GM12892 (cell line): ENCODE measurements around the gene PKIG.

ENCODE experiments used
- POLR2A ChIP-seq: IDR thresholded peaks from 2 replicates; pipeline ENCODE4 v1.6.1; 2011; ENCODE audit warnings: low read depth, low read length, control low read depth
- POLR2AphosphoS5 ChIP-seq: IDR thresholded peaks from 2 replicates; pipeline ENCODE4 v1.6.1; 2011; ENCODE audit warnings: low read depth, low read length, control low read depth
- TAF1 ChIP-seq: IDR thresholded peaks from 2 replicates; pipeline ENCODE4 v1.6.1; 2011; ENCODE audit warnings: low read depth, mild to moderate bottlenecking, control low read depth, low read length, borderline replicate concordance

GRCh38 chr20:44629017-44629385, 46.6 kb downstream of the PKIG start:
- TF ChIP-seq POLR2AphosphoS5: no peak
- TF ChIP-seq POLR2A: no peak
- no peak for TF ChIP-seq TAF1
